H1 (cell line): ENCODE results near the gene MX1. TPM values are rescaled to one million over a fixed set of nuclear protein-coding genes. Genes with fewer than 3 reads are reported as not detected.
A peak's percentile ranks its signal among the peaks of the same experiment; 100 is the strongest.

Experiments
- CTCF ChIA-PET: fragments of 300-600 bp; sonication (Branson Sonifier 250); formaldehyde crosslinking; loops from one replicate; lab custom pipeline; 2021; ENCODE audit not compliant: partially characterized antibody; lab: Charles Lee
- POLR2A ChIA-PET: fragments of 300-600 bp; sonication (Branson Sonifier 250); formaldehyde crosslinking; loops from one replicate; lab custom pipeline; 2021; ENCODE audit warnings: inconsistent platforms; ENCODE audit not compliant: partially characterized antibody; lab: Charles Lee
- DNase-seq, 2 experiments: peaks; one replicate each; pipeline versions ENCODE4 v3.0.0 to v3.0.0-alpha.2; 2010 to 2022; ENCODE audit warnings: low spot score in 2 of 2, low read depth in 1 of 2, mixed read lengths in 1 of 2
- FAIRE-seq: peaks from 2 replicates; lab custom pipeline; 2011; peaks lifted over from hg19 to GRCh38; lab: Jason Lieb, UNC
- H2AFZ ChIP-seq: 2 replicates; pipeline ENCODE4 v1.8.1; 2012; ENCODE audit warnings: low read length, inconsistent platforms
- H2AK5ac ChIP-seq: 2 replicates; pipeline ENCODE4 v1.6.1; 2013; ENCODE audit warnings: low read depth, low read length
- H2BK120ac ChIP-seq: replicated peaks from 2 replicates; pipeline ENCODE3; 2013; ENCODE audit warnings: low read depth, low read length, inconsistent platforms
- H2BK12ac ChIP-seq: 2 replicates; pipeline ENCODE4 v1.6.1; 2013; ENCODE audit warnings: low read depth, low read length
- H2BK15ac ChIP-seq: 2 replicates; pipeline ENCODE4 v1.6.1; 2013; ENCODE audit warnings: low read length
- H2BK20ac ChIP-seq: 2 replicates; pipeline ENCODE4 v1.6.1; 2013; ENCODE audit warnings: low read length
- H2BK5ac ChIP-seq: 2 replicates; pipeline ENCODE4 v1.6.1; 2013; ENCODE audit warnings: low read depth, low read length
- H3K14ac ChIP-seq: 2 replicates; pipeline ENCODE4 v1.6.1; 2013; ENCODE audit warnings: inconsistent platforms; ENCODE audit not compliant: insufficient read length
- H3K18ac ChIP-seq: 2 replicates; pipeline ENCODE4 v1.6.1; 2013; ENCODE audit warnings: low read length; ENCODE audit errors: extremely low read depth
- H3K23ac ChIP-seq: 2 replicates; pipeline ENCODE4 v1.6.1; 2013; ENCODE audit warnings: inconsistent platforms; ENCODE audit not compliant: insufficient read length
- H3K23me2 ChIP-seq: 2 replicates; pipeline ENCODE4 v1.6.1; 2013; ENCODE audit warnings: low read depth, low read length
- H3K27ac ChIP-seq: 2 replicates; pipeline ENCODE4 v1.6.1; 2011; ENCODE audit warnings: low read depth, low read length, inconsistent platforms
- H3K27me3 ChIP-seq, 4 experiments: replicated peaks in 1 of 4; 1 replicate in 1 of 4; 2 replicates in 3 of 4; pipeline versions ENCODE4 v1.6.1 to v1.8.1; 2011 to 2013; ENCODE audit warnings: low read length in 3 of 4, mild to moderate bottlenecking in 3 of 4, inconsistent platforms in 2 of 4, mixed read lengths in 2 of 4, moderate library complexity in 1 of 4; ENCODE audit not compliant: control insufficient read depth in 3 of 4, insufficient read depth in 3 of 4; ENCODE audit errors: extremely low read depth in 1 of 4
- H3K36me3 ChIP-seq, 4 experiments: 2 replicates each; pipeline versions ENCODE4 v1.6.1 to v1.8.1; 2011 to 2013; ENCODE audit warnings: mild to moderate bottlenecking in 4 of 4, low read length in 3 of 4, moderate library complexity in 2 of 4, control low read depth in 1 of 4, inconsistent platforms in 1 of 4; ENCODE audit not compliant: insufficient read depth in 4 of 4, control insufficient read depth in 2 of 4
- H3K4ac ChIP-seq: replicated peaks from 2 replicates; pipeline ENCODE3; 2013; ENCODE audit warnings: low read length, low read depth, mixed read lengths, inconsistent platforms; ENCODE audit not compliant: insufficient read length
- H3K4me1 ChIP-seq, 4 experiments: replicated peaks in 1 of 4; 1 replicate in 1 of 4; 2 replicates in 3 of 4; pipeline versions ENCODE4 v1.6.1 to v1.8.1; 2011 to 2013; ENCODE audit warnings: low read length in 3 of 4, inconsistent platforms in 2 of 4, mixed read lengths in 1 of 4; ENCODE audit not compliant: insufficient read depth in 4 of 4, control insufficient read depth in 3 of 4
- H3K4me2 ChIP-seq, 2 experiments: 2 replicates each; pipeline versions ENCODE4 v1.6.1 to v1.8.1; 2011 to 2013; ENCODE audit warnings: low read depth in 2 of 2, low read length in 2 of 2, control low read depth in 1 of 2, inconsistent platforms in 1 of 2, mild to moderate bottlenecking in 1 of 2; ENCODE audit not compliant: insufficient read depth in 1 of 2
- H3K4me3 ChIP-seq, 4 experiments: fragments of 200-600, 300-600 bp in 1 of 4; sonication (generic), shearing (Covaris generic), sonication (Bioruptor Twin) in 1 of 4; 2 replicates each; pipeline versions ENCODE4 v1.5.1 to v1.8.1; 2011 to 2016; ENCODE audit warnings: low read length in 4 of 4, low read depth in 3 of 4, control low read depth in 2 of 4, inconsistent platforms in 2 of 4, mild to moderate bottlenecking in 2 of 4, mixed read lengths in 1 of 4, moderate library complexity in 1 of 4; ENCODE audit not compliant: insufficient read depth in 2 of 4; ENCODE audit errors: extremely low read depth in 1 of 4
- H3K56ac ChIP-seq: replicated peaks from 2 replicates; pipeline ENCODE3; 2013; ENCODE audit warnings: low read depth, mild to moderate bottlenecking, mixed read lengths, low read length, inconsistent platforms; ENCODE audit not compliant: insufficient read length
- H3K79me1 ChIP-seq: 2 replicates; pipeline ENCODE4 v1.6.1; 2013; ENCODE audit warnings: low read depth, low read length, control low read depth
- H3K79me2 ChIP-seq, 2 experiments: 2 replicates each; pipeline versions ENCODE4 v1.6.1 to v1.8.1; 2012 to 2013; ENCODE audit warnings: low read length in 2 of 2, mild to moderate bottlenecking in 2 of 2, inconsistent platforms in 1 of 2; ENCODE audit not compliant: insufficient read depth in 2 of 2, control insufficient read depth in 1 of 2
- H3K9ac ChIP-seq, 4 experiments: replicated peaks in 1 of 4; 1 replicate in 1 of 4; 2 replicates in 3 of 4; pipeline versions ENCODE4 v1.6.1 to v1.8.1; 2011 to 2013; ENCODE audit warnings: low read depth in 3 of 4, low read length in 3 of 4, control low read depth in 2 of 4, mild to moderate bottlenecking in 2 of 4, moderate library complexity in 2 of 4, inconsistent platforms in 1 of 4; ENCODE audit errors: extremely low read depth in 1 of 4
- H3K9me3 ChIP-seq, 2 experiments: 2 replicates each; pipeline versions ENCODE4 v1.6.1 to v1.8.1; 2012 to 2013; ENCODE audit warnings: mild to moderate bottlenecking in 2 of 2, moderate library complexity in 2 of 2, control low read depth in 1 of 2, inconsistent platforms in 1 of 2, low read depth in 1 of 2, low read length in 1 of 2, mixed read lengths in 1 of 2; ENCODE audit not compliant: insufficient read depth in 2 of 2
- H4K20me1 ChIP-seq, 2 experiments: replicated peaks in 1 of 2; 2 replicates each; pipeline versions ENCODE3 to v1.8.1; 2011 to 2013; ENCODE audit warnings: inconsistent platforms in 2 of 2, low read length in 2 of 2, mild to moderate bottlenecking in 1 of 2; ENCODE audit not compliant: insufficient read depth in 2 of 2, control insufficient read depth in 1 of 2
- H4K5ac ChIP-seq: 2 replicates; pipeline ENCODE4 v1.6.1; 2013; ENCODE audit warnings: low read length, low read depth, mixed read lengths, inconsistent platforms; ENCODE audit not compliant: insufficient read length
- H4K8ac ChIP-seq: 2 replicates; pipeline ENCODE4 v1.8.0; 2013; ENCODE audit warnings: mild to moderate bottlenecking, moderate library complexity, low read length, inconsistent platforms; ENCODE audit not compliant: insufficient read depth; ENCODE audit errors: extremely low read depth
- H4K91ac ChIP-seq: replicated peaks from 2 replicates; pipeline ENCODE3; 2013; ENCODE audit warnings: low read length, mixed read lengths, inconsistent platforms; ENCODE audit not compliant: insufficient read length
- BACH1 ChIP-seq: IDR thresholded peaks from 2 replicates; pipeline ENCODE4 v1.6.1; 2012; ENCODE audit warnings: low read length, improper control_type of control experiment
- CHD1 ChIP-seq: IDR thresholded peaks from 2 replicates; pipeline ENCODE4 v1.6.1; 2012; ENCODE audit warnings: low read depth, low read length, improper control_type of control experiment
- EZH2 ChIP-seq: fragments of 200-600 bp; sonication (generic); IDR thresholded peaks from 2 replicates; pipeline ENCODE4 v1.7.1; 2012; ENCODE audit warnings: low read depth, mild to moderate bottlenecking, moderate library complexity, low read length, inconsistent platforms; ENCODE audit not compliant: severe bottlenecking
- GTF2F1 ChIP-seq: IDR thresholded peaks from 2 replicates; pipeline ENCODE4 v1.6.1; 2012; ENCODE audit warnings: low read depth, low read length, improper control_type of control experiment, borderline replicate concordance
- HDAC2 ChIP-seq, 2 experiments: fragments of 300-600 bp in 1 of 2; sonication (generic) in 1 of 2; IDR thresholded peaks; 2 replicates each; pipeline ENCODE4 v1.6.1; 2011 to 2012; ENCODE audit warnings: low read depth in 2 of 2, low read length in 2 of 2, mild to moderate bottlenecking in 2 of 2, moderate library complexity in 2 of 2, borderline replicate concordance in 1 of 2, inconsistent platforms in 1 of 2
- HDAC6 ChIP-seq: IDR thresholded peaks from one replicate; pipeline ENCODE4 v1.7.1; 2012; ENCODE audit warnings: low read depth, mild to moderate bottlenecking, inconsistent platforms, low read length, moderate library complexity
- MAFK ChIP-seq: IDR thresholded peaks from 2 replicates; pipeline ENCODE4 v1.6.1; 2012; ENCODE audit warnings: low read depth, mild to moderate bottlenecking, improper control_type of control experiment, low read length
- NANOG ChIP-seq: IDR thresholded peaks from 2 replicates; pipeline ENCODE4 v1.6.1; 2011; ENCODE audit warnings: low read length, low read depth, mild to moderate bottlenecking, inconsistent platforms; ENCODE audit not compliant: insufficient read depth, poor library complexity, severe bottlenecking
- SP2 ChIP-seq: IDR thresholded peaks from 2 replicates; pipeline ENCODE4 v1.6.1; 2012; ENCODE audit warnings: mild to moderate bottlenecking, low read length, inconsistent platforms
- TBP ChIP-seq: IDR thresholded peaks from 2 replicates; pipeline ENCODE4 v1.6.1; 2011; ENCODE audit warnings: low read depth, low read length, improper control_type of control experiment
- WGBS, 2 experiments: shearing (Covaris generic) in 1 of 2; methylation state at CpG; one replicate each; pipeline versions ENCODE4 v1.1.6 to v1.1.7; 2013 to 2015; ENCODE audit warnings: low lambda C conversion rate in 2 of 2, mixed read lengths in 2 of 2, inconsistent platforms in 1 of 2, low coverage in 1 of 2, missing lambda C conversion rate in 1 of 2; ENCODE audit not compliant: insufficient replicate concordance in 2 of 2, insufficient coverage in 1 of 2, insufficient read length in 1 of 2; ENCODE audit errors: extremely low coverage in 1 of 2, missing lambda C conversion rate in 1 of 2; 5-methylcytosine and 5-hydroxymethylcytosine counted together
- polyA plus RNA-seq, 7 experiments: library from polyadenylated mRNA; depleted of rRNA in 3 of 7; stranded (reverse) in 5 of 7; unstranded in 2 of 7; fragments of >200 nt in 5 of 7; fragments of 200-250 nt in 2 of 7; gene quantifications; 1 replicate in 5 of 7; 2 replicates in 1 of 7; 4 replicates in 1 of 7; pipeline versions ENCODE4 v1.2.1 to v1.2.3, GENCODE V29; 2011 to 2013; ENCODE audit warnings: missing spikeins in 2 of 7, mixed read lengths in 2 of 7
- total RNA-seq: library from RNA; stranded (reverse); fragmentation: NEBNext Ultra II Directional; extraction: Animal tissue kit (Norgen Biotek cat#: 25700); gene quantifications from 2 replicates; pipeline ENCODE4 v1.2.1, GENCODE V29; 2021

Gene MX1
- total and polyA plus RNA-seq, 2 of the 8 experiments (the other 6 are each of a cell fraction or from before 2014, with no cell fraction given): 3.8 to 5.7 TPM

GRCh38 chr21:41387824-41388223 is 38.2 kb upstream of the MX1 start:
- Histone ChIP-seq H3K56ac (peak overlapping the region; percentile 79), H3K4ac (no peak overlapping the region), H3K9me3 (0 out of 4 replicates have a peak, but pooled peaks cover 0 to 3% of the 10 kb centered on the region in 2 experiments), H2BK5ac (no peak overlapping the region), H4K5ac (no peak overlapping the region), H3K27me3 (no peaks in the 10 kb centered on the region), H3K4me1 (no peaks in the 10 kb centered on the region), H2AK5ac (no peak overlapping the region), H3K14ac (no peak overlapping the region), H2BK20ac (no peak overlapping the region), H2AFZ (no peak overlapping the region), H4K20me1 (no peaks in the 10 kb centered on the region), H3K4me2 (no peak overlapping the region), H4K91ac (no peak overlapping the region), H3K23ac (no peak overlapping the region), H3K79me2 (no peaks in the 10 kb centered on the region), H3K4me3 (no peak overlapping the region), H2BK12ac (no peak overlapping the region), H3K23me2 (no peaks in the 10 kb centered on the region), H3K36me3 (no peaks in the 10 kb centered on the region), H4K8ac (no peak overlapping the region), H3K9ac (no peak overlapping the region), H3K18ac (no peak overlapping the region), H2BK120ac (no peak overlapping the region), H2BK15ac (no peak overlapping the region), H3K27ac (no peak overlapping the region), H3K79me1 (no peaks in the 10 kb centered on the region)
- WGBS, 2 experiments: 92% methylated on average over 8 of the region's 8 CpGs; no CpG with 5 or more reads in 1 of the 2 experiments
- DNase-seq: no peak
- ChIA-PET CTCF (no interaction called here), POLR2A (no interaction called here)
- FAIRE-seq: no peak
- TF ChIP-seq SP2: no peak
- TF ChIP-seq EZH2: no peak
- no peak for TF ChIP-seq HDAC6
- TF ChIP-seq NANOG: no peak
- TF ChIP-seq TBP: no peak
- no peak for TF ChIP-seq MAFK
- no peak for TF ChIP-seq HDAC2 (IDR thresholded peaks at IDR 0.05; ENCODE audit: borderline replicate concordance in 1 of 2, low read depth in 2 of 2, low read length in 2 of 2)
- no peak for TF ChIP-seq CHD1
- TF ChIP-seq GTF2F1: no peak
- TF ChIP-seq BACH1: no peak
